NB4 (cell line): ENCODE measurements around the gene FNIP2.
A peak's percentile ranks its signal among the peaks of the same experiment; 100 is the strongest.

ENCODE experiments used
- DNase-seq: peaks from one replicate; pipeline ENCODE4 v3.0.0; 2010; ENCODE audit warnings: low read depth
- H3K4me3 ChIP-seq: one replicate; pipeline ENCODE4 v1.5.1; 2011; ENCODE audit warnings: mild to moderate bottlenecking, low read depth, low read length, moderate library complexity
- MYC ChIP-seq: IDR thresholded peaks from 2 replicates; pipeline ENCODE4 v1.6.1; 2011; ENCODE audit warnings: low read depth, low read length
- POLR2A ChIP-seq: IDR thresholded peaks from 2 replicates; pipeline ENCODE4 v1.6.1; 2011; ENCODE audit warnings: mild to moderate bottlenecking; ENCODE audit not compliant: insufficient read length; ENCODE audit errors: extremely low read depth
- TF ChIP-seq, protein P1 (sequence below): IDR thresholded peaks from 2 replicates; pipeline ENCODE4 v1.6.1; 2011; ENCODE audit warnings: low read depth, low read length
- TF ChIP-seq, protein P2 (sequence below): IDR thresholded peaks from one replicate; pipeline ENCODE4 v1.5.1; 2012; ENCODE audit warnings: low read depth, low read length

Gene FNIP2

DNA sequence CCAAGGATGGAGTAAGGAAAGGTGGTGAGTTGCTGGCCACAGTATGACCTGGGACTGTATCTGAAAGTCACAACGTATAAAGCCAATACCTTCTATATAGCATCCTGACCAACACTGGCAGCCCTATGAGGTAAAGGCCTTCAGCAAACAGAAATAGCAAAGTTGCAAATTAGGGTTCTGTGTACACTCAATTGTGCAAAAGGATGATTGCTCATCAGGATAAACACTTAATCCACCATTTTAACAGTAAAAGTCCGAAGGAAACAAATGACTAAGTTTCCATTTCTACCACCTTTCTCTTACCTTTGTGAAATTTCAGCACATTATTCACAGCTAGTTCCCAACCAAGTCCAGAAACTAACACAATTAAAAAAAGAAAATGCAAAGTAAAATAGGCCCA lies 1.4 kb upstream of the FNIP2 start:
- no peak for DNase-seq
- TF ChIP-seq, protein P1, sequence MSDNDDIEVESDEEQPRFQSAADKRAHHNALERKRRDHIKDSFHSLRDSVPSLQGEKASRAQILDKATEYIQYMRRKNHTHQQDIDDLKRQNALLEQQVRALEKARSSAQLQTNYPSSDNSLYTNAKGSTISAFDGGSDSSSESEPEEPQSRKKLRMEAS = no peak
- TF ChIP-seq, protein P2, sequence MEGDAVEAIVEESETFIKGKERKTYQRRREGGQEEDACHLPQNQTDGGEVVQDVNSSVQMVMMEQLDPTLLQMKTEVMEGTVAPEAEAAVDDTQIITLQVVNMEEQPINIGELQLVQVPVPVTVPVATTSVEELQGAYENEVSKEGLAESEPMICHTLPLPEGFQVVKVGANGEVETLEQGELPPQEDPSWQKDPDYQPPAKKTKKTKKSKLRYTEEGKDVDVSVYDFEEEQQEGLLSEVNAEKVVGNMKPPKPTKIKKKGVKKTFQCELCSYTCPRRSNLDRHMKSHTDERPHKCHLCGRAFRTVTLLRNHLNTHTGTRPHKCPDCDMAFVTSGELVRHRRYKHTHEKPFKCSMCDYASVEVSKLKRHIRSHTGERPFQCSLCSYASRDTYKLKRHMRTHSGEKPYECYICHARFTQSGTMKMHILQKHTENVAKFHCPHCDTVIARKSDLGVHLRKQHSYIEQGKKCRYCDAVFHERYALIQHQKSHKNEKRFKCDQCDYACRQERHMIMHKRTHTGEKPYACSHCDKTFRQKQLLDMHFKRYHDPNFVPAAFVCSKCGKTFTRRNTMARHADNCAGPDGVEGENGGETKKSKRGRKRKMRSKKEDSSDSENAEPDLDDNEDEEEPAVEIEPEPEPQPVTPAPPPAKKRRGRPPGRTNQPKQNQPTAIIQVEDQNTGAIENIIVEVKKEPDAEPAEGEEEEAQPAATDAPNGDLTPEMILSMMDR = no peak
- TF ChIP-seq MYC (no peak), POLR2A (no peak)

DNA sequence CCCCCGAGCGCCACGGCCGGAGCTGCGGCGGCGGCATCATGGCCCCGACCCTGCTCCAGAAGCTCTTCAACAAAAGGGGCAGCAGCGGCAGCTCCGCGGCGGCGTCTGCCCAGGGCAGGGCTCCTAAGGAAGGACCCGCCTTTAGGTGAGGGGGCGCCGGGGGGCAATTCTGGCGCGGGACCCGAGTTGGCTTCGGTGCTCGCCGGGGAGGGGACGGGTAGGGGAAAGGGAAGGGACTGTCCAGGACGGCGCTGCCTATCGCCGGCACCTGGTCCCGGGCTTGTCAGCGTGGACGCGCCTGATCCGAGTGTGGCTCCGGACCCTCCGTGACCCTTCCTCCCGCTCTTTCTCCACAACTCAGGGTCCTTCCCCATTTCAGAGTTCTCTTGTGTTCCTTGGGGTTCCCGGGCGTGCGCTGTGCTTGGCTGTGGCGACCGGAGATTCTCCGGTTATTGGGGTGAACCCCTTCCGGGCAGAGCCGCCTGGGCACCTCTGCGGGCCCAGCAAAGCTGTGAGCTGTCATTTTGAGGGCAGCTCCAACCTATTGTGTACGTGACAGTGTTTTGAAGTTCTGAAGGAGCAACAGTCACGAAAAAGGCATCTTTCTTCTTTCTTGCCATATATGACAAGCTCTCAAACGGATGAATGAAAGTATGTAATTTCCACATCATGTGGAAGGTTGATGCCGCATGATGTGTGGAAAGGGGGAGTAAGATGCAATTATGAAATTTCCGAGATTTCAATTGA lies 522 bp downstream of the FNIP2 start:
- DNase-seq = peak; percentile 45
- TF ChIP-seq, protein P1 = no peak
- TF ChIP-seq POLR2A (no peak), MYC (no peak)
- TF ChIP-seq, protein P2 = no peak
- H3K4me3 ChIP-seq = peak overlapping the region; percentile 60

More for the DNA sequence above, 1.4 kb upstream of the FNIP2 start:
- no peak overlapping the region for H3K4me3 ChIP-seq

DNA sequence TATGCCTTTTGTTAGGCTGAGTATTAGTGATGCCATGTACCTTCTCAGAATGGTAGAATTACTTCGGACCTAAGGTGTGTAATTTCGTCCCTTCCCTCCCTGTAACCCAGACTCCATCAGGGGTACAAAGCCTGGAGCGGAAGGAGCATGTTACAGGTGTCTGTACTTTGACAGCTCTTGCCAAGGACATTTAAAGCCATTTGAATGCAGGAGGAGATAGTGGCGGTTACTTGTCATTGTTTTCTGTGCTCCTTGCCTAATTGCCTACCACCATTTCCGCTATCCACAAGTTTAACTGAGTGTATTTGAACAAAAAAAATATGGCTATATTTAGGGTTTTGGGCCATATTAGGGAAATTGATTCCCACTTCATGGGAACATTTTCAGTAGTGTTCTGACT lies 1.8 kb downstream of the FNIP2 start:
- TF ChIP-seq, protein P2 = no peak
- TF ChIP-seq, protein P1 = no peak
- TF ChIP-seq POLR2A (no peak), MYC (no peak)
- H3K4me3 ChIP-seq = no peak overlapping the region
- no peak for DNase-seq

DNA sequence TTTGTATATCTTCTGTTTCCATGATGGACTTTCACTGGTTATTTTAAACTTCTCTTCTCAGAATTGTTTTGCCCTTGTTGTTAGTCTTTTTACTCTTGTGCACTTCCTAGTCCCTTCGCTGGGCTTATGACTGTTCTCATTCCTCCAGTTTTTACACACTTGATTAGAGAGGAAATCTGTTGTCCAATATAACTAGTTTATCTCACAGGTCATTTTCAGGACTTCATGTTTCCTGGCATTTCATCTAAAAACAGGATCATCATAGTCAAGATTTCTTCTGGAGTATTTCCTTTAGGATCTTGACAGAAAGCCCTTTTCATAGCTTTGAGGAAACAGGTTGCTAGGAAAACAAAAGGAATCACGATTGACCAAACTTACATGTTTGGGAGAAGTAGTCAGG lies 3.0 kb downstream of the FNIP2 start:
- TF ChIP-seq, protein P2 = no peak
- TF ChIP-seq MYC = no peak
- no peak for TF ChIP-seq POLR2A
- TF ChIP-seq, protein P1 = no peak
- no peak for DNase-seq
- no peak overlapping the region for H3K4me3 ChIP-seq

DNA sequence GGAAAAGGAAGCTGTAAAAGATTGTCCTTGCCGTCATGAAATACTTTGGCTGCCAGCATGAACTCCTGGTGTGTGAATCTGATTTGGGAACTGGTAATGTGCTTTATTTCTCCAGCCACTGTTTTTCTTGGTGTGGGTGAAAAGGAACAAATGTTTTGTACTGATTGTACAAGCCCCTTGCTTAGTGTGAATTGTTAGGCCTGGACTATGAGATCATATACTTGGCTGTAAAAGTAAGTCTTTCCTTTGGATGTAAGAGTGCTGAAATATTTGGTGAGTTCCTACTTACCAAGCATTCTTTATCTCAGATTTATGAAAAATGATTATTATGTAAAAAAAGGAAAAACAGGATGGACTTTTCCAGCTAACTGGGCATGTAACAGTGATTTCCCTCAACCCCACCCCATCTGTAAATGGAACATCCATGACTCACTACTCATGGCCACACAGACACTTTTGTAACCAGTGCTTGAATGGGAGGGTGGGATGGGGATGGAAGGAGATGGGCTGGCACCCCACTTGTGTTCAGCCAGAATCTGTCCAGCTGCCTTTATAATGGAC lies 6.3 kb downstream of the FNIP2 start:
- no peak for DNase-seq
- TF ChIP-seq POLR2A (no peak), MYC (no peak)
- TF ChIP-seq, protein P1 = no peak
- TF ChIP-seq, protein P2 = no peak

More for the DNA sequence above, 6.3 kb downstream of the FNIP2 start:
- no peak overlapping the region for H3K4me3 ChIP-seq
